Endothelial cell of umbilical vein (primary cell): Measurements from ENCODE around the gene SMARCA2. TPM values are rescaled to one million over a fixed set of nuclear protein-coding genes. Genes with fewer than 3 reads are reported as not detected.

Experiments
- BruUV-seq: library from RNA; stranded (reverse); fragments of 400-500 nt; replicated peaks from 2 replicates; lab custom pipeline; 2021; lab: Mats Ljungman, UMichigan
- CTCF ChIA-PET: fragments of 300-600, 350-600 bp; sonication (Branson Sonifier 250); formaldehyde crosslinking; loops from one replicate; lab custom pipeline; 2021; ENCODE audit warnings: antibody characterized with exemption, inconsistent platforms; lab: Charles Lee
- POLR2A ChIA-PET: fragments of 300-600, 350-600 bp; sonication (Branson Sonifier 250); formaldehyde crosslinking; loops from one replicate; lab custom pipeline; 2021; ENCODE audit warnings: antibody characterized with exemption, inconsistent platforms; lab: Charles Lee
- DNase-seq: peaks from one replicate; pipeline ENCODE4 v3.0.0-alpha.2; 2011; ENCODE audit warnings: low read depth, low spot score
- FAIRE-seq: peaks from 2 replicates; lab custom pipeline; 2011; peaks lifted over from hg19 to GRCh38; lab: Jason Lieb, UNC
- H2AFZ ChIP-seq: 2 replicates; pipeline ENCODE4 v1.6.0; 2012; ENCODE audit warnings: low read depth, low read length, control low read depth, inconsistent platforms
- H3K27ac ChIP-seq: 2 replicates; pipeline ENCODE4 v1.5.1; 2011; ENCODE audit warnings: low read depth, mild to moderate bottlenecking, control low read depth, low read length, moderate library complexity; ENCODE audit not compliant: insufficient read depth
- H3K27me3 ChIP-seq, 2 experiments: 2 replicates each; pipeline versions ENCODE4 v1.6.0 to v1.6.1; 2011; ENCODE audit warnings: low read length in 2 of 2, mixed read lengths in 1 of 2; ENCODE audit not compliant: control insufficient read depth in 2 of 2, insufficient read depth in 2 of 2
- H3K36me3 ChIP-seq, 2 experiments: 2 replicates in 1 of 2; 3 replicates in 1 of 2; pipeline ENCODE4 v1.5.1; 2011; ENCODE audit warnings: low read length in 2 of 2, mild to moderate bottlenecking in 1 of 2, moderate library complexity in 1 of 2; ENCODE audit not compliant: control insufficient read depth in 2 of 2, insufficient read depth in 2 of 2; ENCODE audit errors: extremely low read depth in 1 of 2
- H3K4me1 ChIP-seq: 3 replicates; pipeline ENCODE4 v1.5.1; 2011; ENCODE audit warnings: mild to moderate bottlenecking, low read length; ENCODE audit not compliant: control insufficient read depth, insufficient read depth; ENCODE audit errors: extremely low read depth
- H3K4me2 ChIP-seq: 2 replicates; pipeline ENCODE4 v1.6.1; 2011; ENCODE audit warnings: low read length, control low read depth, mixed read lengths; ENCODE audit not compliant: insufficient read depth
- H3K4me3 ChIP-seq, 3 experiments: fragments of 200-600 bp in 1 of 3; sonication (generic), shearing (Covaris generic) in 1 of 3; replicated peaks in 1 of 3; 2 replicates each; pipeline ENCODE4 v1.5.1; 2011 to 2016; ENCODE audit warnings: control low read depth in 3 of 3, low read length in 3 of 3, mild to moderate bottlenecking in 2 of 3, inconsistent platforms in 1 of 3, low read depth in 1 of 3, moderate library complexity in 1 of 3; ENCODE audit not compliant: insufficient read depth in 1 of 3
- H3K79me2 ChIP-seq: 2 replicates; pipeline ENCODE4 v1.6.0; 2012; ENCODE audit warnings: low read length, inconsistent platforms; ENCODE audit not compliant: control insufficient read depth, insufficient read depth
- H3K9ac ChIP-seq: replicated peaks from 2 replicates; pipeline ENCODE3; 2011; ENCODE audit warnings: low read length, control low read depth; ENCODE audit not compliant: insufficient read depth; ENCODE audit errors: extremely low read depth
- H3K9me1 ChIP-seq: replicated peaks from 3 replicates; pipeline ENCODE4 v1.6.0; 2011; ENCODE audit warnings: mild to moderate bottlenecking, low read length; ENCODE audit not compliant: control insufficient read depth, insufficient read depth; ENCODE audit errors: extremely low read depth
- H3K9me3 ChIP-seq: replicated peaks from 2 replicates; pipeline ENCODE4 v1.5.1; 2012; ENCODE audit warnings: low read length, inconsistent platforms; ENCODE audit not compliant: control insufficient read depth, insufficient read depth
- H4K20me1 ChIP-seq: replicated peaks from 2 replicates; pipeline ENCODE3; 2011; ENCODE audit warnings: mild to moderate bottlenecking, low read length; ENCODE audit not compliant: control insufficient read depth, insufficient read depth; ENCODE audit errors: extremely low read depth
- CTCF ChIP-seq, 2 donors: IDR thresholded peaks; 1 replicate in 1 of 2; 2 replicates in 1 of 2; pipeline ENCODE4 v1.5.1; 2011; ENCODE audit warnings: low read length in 2 of 2, mild to moderate bottlenecking in 2 of 2, moderate library complexity in 2 of 2, control low read depth in 1 of 2, inconsistent platforms in 1 of 2, low read depth in 1 of 2; ENCODE audit not compliant: insufficient read depth in 1 of 2; ENCODE audit errors: extremely low read depth in 1 of 2
- EZH2 ChIP-seq: IDR thresholded peaks from 2 replicates; pipeline ENCODE4 v1.6.1; 2012; ENCODE audit warnings: borderline replicate concordance, low read depth, mild to moderate bottlenecking, moderate library complexity, low read length, inconsistent platforms; ENCODE audit not compliant: severe bottlenecking
- FOS ChIP-seq: IDR thresholded peaks from 2 replicates; pipeline ENCODE4 v1.6.1; 2011; ENCODE audit warnings: mild to moderate bottlenecking, low read length, moderate library complexity, borderline replicate concordance; ENCODE audit not compliant: insufficient read depth
- GATA2 ChIP-seq: IDR thresholded peaks from 2 replicates; pipeline ENCODE4 v1.7.0; 2011; ENCODE audit warnings: low read depth, mild to moderate bottlenecking, moderate library complexity, mixed read lengths, low read length; ENCODE audit not compliant: insufficient read length, insufficient read depth
- JUN ChIP-seq: IDR thresholded peaks from 2 replicates; pipeline ENCODE4 v1.6.1; 2011; ENCODE audit warnings: borderline replicate concordance, low read depth; ENCODE audit not compliant: insufficient read length, insufficient read depth
- MAX ChIP-seq: IDR thresholded peaks from 2 replicates; pipeline ENCODE4 v1.6.1; 2011; ENCODE audit not compliant: insufficient read depth, insufficient read length
- MYC ChIP-seq: IDR thresholded peaks from one replicate; pipeline ENCODE4 v1.6.1; 2011; ENCODE audit warnings: mild to moderate bottlenecking, low read depth, low read length
- POLR2A ChIP-seq: IDR thresholded peaks from 2 replicates; pipeline ENCODE4 v1.6.1; 2012; ENCODE audit warnings: low read depth, mild to moderate bottlenecking, control low read depth, low read length
- POLR2AphosphoS5 ChIP-seq: IDR thresholded peaks from 2 replicates; pipeline ENCODE4 v1.6.1; 2012; ENCODE audit warnings: low read depth, mild to moderate bottlenecking, control low read depth, low read length, moderate library complexity; ENCODE audit not compliant: insufficient read depth
- dilution Hi-C: fragments of 300-500 bp; cut with MboI; formaldehyde crosslinking; loops from one replicate; pipeline ENCODE4 v1.15.0; 2019; ENCODE audit warnings: low sequenced_read_pairs; ENCODE audit not compliant: extremely low pct_ligation_motif_present
- intact Hi-C: fragments of 100-400 bp; cut with micrococcal nuclease; formaldehyde crosslinking; loops from one replicate; pipeline ENCODE4 v1.10.0; 2022
- polyA plus RNA-seq, 4 experiments: library from polyadenylated mRNA; depleted of rRNA in 3 of 4; stranded (reverse) in 3 of 4; unstranded in 1 of 4; fragments of >200 nt; gene quantifications; 2 replicates each; pipeline versions ENCODE4 v1.2.1 to v1.2.3, GENCODE V29; 2011 to 2012; ENCODE audit warnings: missing spikeins in 1 of 4
- total RNA-seq: library from RNA; stranded (reverse); gene quantifications from 2 replicates; pipeline ENCODE4 v1.2.3, GENCODE V29; 2021

Gene SMARCA2
- total and polyA plus RNA-seq, 2 donors (not counting 3 experiments of a cell fraction or from before 2014, with no cell fraction given) = 54.5 to 79.9 TPM

GRCh38 chr9:2027543-2028160, 12.5 kb downstream of the SMARCA2 start:
- no peaks in the 10 kb centered on the region for H3K9me1 ChIP-seq
- CTCF ChIA-PET = interaction anchor here (1.0 to 1.6 kb wide), 3 partner anchors 12 to 60 kb away, joined by 3 to 13 read pairs (median 3); partner anchors contain the start of gene SMARCA2
- H3K79me2 ChIP-seq = peaks cover 35% of the 10 kb centered on the region
- no peak for FAIRE-seq
- no peaks in the 10 kb centered on the region for H3K9me3 ChIP-seq
- H3K4me3 ChIP-seq = no peak overlapping the region
- TF ChIP-seq GATA2 = no peak
- no peak for TF ChIP-seq POLR2AphosphoS5
- TF ChIP-seq CTCF (IDR thresholded peaks at IDR 0.05; ENCODE audit: extremely low read depth in 1 of 2, insufficient read depth in 1 of 2, low read depth in 1 of 2, low read length in 2 of 2) = no peak
- TF ChIP-seq MAX = no peak
- no peak for TF ChIP-seq FOS
- no peak for TF ChIP-seq EZH2
- TF ChIP-seq MYC = no peak
- no peak for TF ChIP-seq JUN
- no peak for TF ChIP-seq POLR2A
- H3K27ac ChIP-seq = peak overlapping the region; percentile 96
- no peaks in the 10 kb centered on the region for H3K36me3 ChIP-seq
- H3K4me2 ChIP-seq = no peak overlapping the region
- H2AFZ ChIP-seq = no peak overlapping the region
- no peaks in the 10 kb centered on the region for H3K27me3 ChIP-seq
- BruUV-seq = no TSS peak
- intact Hi-C loops = no loop called here
- dilution Hi-C loops = no loop called here
- POLR2A ChIA-PET = no interaction called here
- H3K4me1 ChIP-seq = peaks cover 38% of the 10 kb centered on the region
- DNase-seq = peak; percentile 7
- H3K9ac ChIP-seq = no peak overlapping the region
- no peaks in the 10 kb centered on the region for H4K20me1 ChIP-seq
